Measurements from ENCODE around the gene B3GALT2. TPM values are rescaled to one million over a fixed set of nuclear protein-coding genes. Genes with fewer than 3 reads are reported as not detected.

The B3GALT2 gene
- total and polyA plus RNA-seq, 2 of the 4 experiments (the other 2 are of a cell fraction): 1.8 to 4.5 TPM

GRCh38 chr1:193229136-193229535, 42.7 kb upstream of the B3GALT2 start:
- TF ChIP-seq RCOR1 (IDR thresholded peaks at IDR 0.05; ENCODE audit: insufficient replicate concordance, low read length) (no peak), SMC3 (IDR thresholded peaks at IDR 0.05; ENCODE audit: low read depth, low read length) (no peak), POLR2A (IDR thresholded peaks at IDR 0.05; ENCODE audit: low read depth, low read length) (no peak), NFE2L2 (IDR thresholded peaks at IDR 0.05; ENCODE audit: low read depth, low read length) (no peak), RFX5 (IDR thresholded peaks at IDR 0.05; ENCODE audit: low read depth, low read length) (no peak), CHD1 (IDR thresholded peaks at IDR 0.05; ENCODE audit: low read depth, low read length) (no peak), MAFK (IDR thresholded peaks at IDR 0.05; ENCODE audit: low read depth, low read length) (no peak), CEBPB (IDR thresholded peaks at IDR 0.05; ENCODE audit: low read depth, low read length) (no peak), BHLHE40 (IDR thresholded peaks at IDR 0.05; ENCODE audit: low read depth, low read length) (no peak), CTCF (conservative IDR thresholded peaks at IDR 0.05; ENCODE audit: low read depth, low read length) (no peak), MXI1 (IDR thresholded peaks at IDR 0.05; ENCODE audit: borderline replicate concordance, low read depth, low read length) (no peak), RAD21 (IDR thresholded peaks at IDR 0.05; ENCODE audit: low read length) (no peak), MAZ (IDR thresholded peaks at IDR 0.05; ENCODE audit: borderline replicate concordance, low read depth, low read length) (no peak), FOS (IDR thresholded peaks at IDR 0.05; ENCODE audit: low read depth, low read length) (no peak)
- TF ChIP-seq, protein P1, sequence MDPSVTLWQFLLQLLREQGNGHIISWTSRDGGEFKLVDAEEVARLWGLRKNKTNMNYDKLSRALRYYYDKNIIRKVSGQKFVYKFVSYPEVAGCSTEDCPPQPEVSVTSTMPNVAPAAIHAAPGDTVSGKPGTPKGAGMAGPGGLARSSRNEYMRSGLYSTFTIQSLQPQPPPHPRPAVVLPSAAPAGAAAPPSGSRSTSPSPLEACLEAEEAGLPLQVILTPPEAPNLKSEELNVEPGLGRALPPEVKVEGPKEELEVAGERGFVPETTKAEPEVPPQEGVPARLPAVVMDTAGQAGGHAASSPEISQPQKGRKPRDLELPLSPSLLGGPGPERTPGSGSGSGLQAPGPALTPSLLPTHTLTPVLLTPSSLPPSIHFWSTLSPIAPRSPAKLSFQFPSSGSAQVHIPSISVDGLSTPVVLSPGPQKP (IDR thresholded peaks at IDR 0.05; ENCODE audit: borderline replicate concordance, low read depth, low read length): no peak
- TF ChIP-seq, protein P2, sequence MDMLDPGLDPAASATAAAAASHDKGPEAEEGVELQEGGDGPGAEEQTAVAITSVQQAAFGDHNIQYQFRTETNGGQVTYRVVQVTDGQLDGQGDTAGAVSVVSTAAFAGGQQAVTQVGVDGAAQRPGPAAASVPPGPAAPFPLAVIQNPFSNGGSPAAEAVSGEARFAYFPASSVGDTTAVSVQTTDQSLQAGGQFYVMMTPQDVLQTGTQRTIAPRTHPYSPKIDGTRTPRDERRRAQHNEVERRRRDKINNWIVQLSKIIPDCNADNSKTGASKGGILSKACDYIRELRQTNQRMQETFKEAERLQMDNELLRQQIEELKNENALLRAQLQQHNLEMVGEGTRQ (IDR thresholded peaks at IDR 0.05; ENCODE audit: low read depth, low read length): no peak
- Histone ChIP-seq H3K36me3 (ENCODE audit: control insufficient read depth, insufficient read depth, low read length) (peaks cover 2% of the 10 kb centered on the region), H3K14ac (replicated peaks; ENCODE audit: low read depth, low read length) (peak overlapping the region; percentile 53), H3K9me1 (ENCODE audit: insufficient read depth, low read length) (no peaks in the 10 kb centered on the region), H3K4me2 (ENCODE audit: low read depth, low read length) (peak overlapping the region; percentile 81; the same call in 1 of the 2 replicates), H4K91ac (ENCODE audit: insufficient read depth, low read depth, low read length) (peak overlapping the region; percentile 37), H3K79me1 (ENCODE audit: low read depth in 1 of 2, low read length in 2 of 2) (peaks cover 14 to 28% of the 10 kb centered on the region in 2 experiments), H3K4ac (ENCODE audit: low read depth, low read length) (peak overlapping the region; percentile 80), H3K27me3 (ENCODE audit: control insufficient read depth, insufficient read depth, low read length) (no peaks in the 10 kb centered on the region), H2BK15ac (ENCODE audit: low read depth, low read length) (peak overlapping the region; percentile 30; the same call in 1 of the 3 replicates), H2AK9ac (replicated peaks; ENCODE audit: low read depth, low read length, poor library complexity) (no peak overlapping the region), H3K23ac (ENCODE audit: low read depth, low read length) (no peak overlapping the region), H2AFZ (replicated peaks; ENCODE audit: low read length, poor library complexity) (no peak overlapping the region), H3K18ac (ENCODE audit: low read depth, low read length) (peak overlapping the region; percentile 88), H3K9me3 (ENCODE audit: control insufficient read depth, insufficient read depth, low read length) (peaks cover 3% of the 10 kb centered on the region; the same call in 1 of the 2 replicates), H2BK5ac (ENCODE audit: low read depth, low read length, poor library complexity, severe bottlenecking) (peak overlapping the region; percentile 91), H3K9ac (ENCODE audit: low read depth, low read length) (no peak overlapping the region), H2AK5ac (ENCODE audit: low read depth, low read length) (peak overlapping the region; percentile 83), H3K56ac (ENCODE audit: extremely low read depth, insufficient read depth, low read length) (peak overlapping the region; percentile 54; the same call in 1 of the 2 replicates), H4K20me1 (ENCODE audit: insufficient read depth, low read length) (peaks cover 3% of the 10 kb centered on the region; the same call in 1 of the 2 replicates), H4K5ac (ENCODE audit: low read depth, low read length) (peak overlapping the region; percentile 69), H2BK120ac (ENCODE audit: low read depth, low read length) (0 out of 2 replicates have a peak overlapping the region, but pooled peaks have one; percentile 46), H3K27ac (ENCODE audit: insufficient read depth, low read length) (peak overlapping the region; percentile 98), H3K4me1 (ENCODE audit: control insufficient read depth, insufficient read depth, low read length) (peaks cover 2% of the 10 kb centered on the region), H3K4me3 (ENCODE audit: insufficient read depth, low read depth, low read length) (no peak overlapping the region), H4K8ac (ENCODE audit: low read depth in 2 of 2, low read length in 2 of 2) (peak overlapping the region in 1 of 2 experiments; percentile 59; a peak in 2 of 4 replicates), H2BK20ac (ENCODE audit: low read depth, low read length) (peak overlapping the region; percentile 76; the same call in 1 of the 2 replicates)
- BruUV-seq (replicated peaks): no TSS peak
- POLR2A ChIA-PET (ENCODE audit: unreplicated experiment): no interaction called here
- in situ Hi-C loops (cut with MboI; ENCODE audit: low sequenced_read_pairs): no loop called here
- DNase-seq (peak; percentile 81), ATAC-seq (ENCODE audit: low read depth) (peak; percentile 95)
- CTCF ChIA-PET: interaction anchor here (0.5 kb wide), 1 partner anchor 12 kb away, joined by 3 read pairs; no protein-coding TSS in a partner anchor
- intact Hi-C loops (cut with micrococcal nuclease): no loop called here
- no CpG with 5 or more reads among the region's 3 CpGs for WGBS, 2 experiments (ENCODE audit: extremely low coverage in 2 of 2, insufficient read length in 1 of 2)
- dilution Hi-C loops (cut with HindIII; ENCODE audit: low sequenced_read_pairs, unreplicated experiment): no loop called here
